HG03066 (cell line): ENCODE results near the gene HDAC10.
"Not testable (repeated sequence)": the region's sequence is repeated elsewhere in the genome, so short reads cannot be mapped to it uniquely, and the experiment has no call there.

Source experiments
- ATAC-seq: cut with Tn5 transposase; IDR thresholded peaks from one replicate; pipeline ENCODE4 v1.9.1; 2021; ENCODE audit warnings: low read depth; ENCODE audit not compliant: unreplicated experiment

HDAC10 gene

GRCh38 chr22:50285568-50286229, 34.6 kb upstream of the HDAC10 start:
- no peak for ATAC-seq

- ATAC-seq: no peak
These were observed 33.4 kb upstream of the HDAC10 start for GRCh38 chr22:50284479-50284878.

GRCh38 chr22:50283821-50284220, 32.8 kb upstream of the HDAC10 start:
- no peak for ATAC-seq

- ATAC-seq: no peak
These were observed 31.5 kb upstream of the HDAC10 start for GRCh38 chr22:50282361-50283155.

GRCh38 chr22:50281957-50282356, 30.9 kb upstream of the HDAC10 start:
- ATAC-seq: no peak

- no peak for ATAC-seq
These were observed 30.3 kb upstream of the HDAC10 start for GRCh38 chr22:50281384-50281760.

- ATAC-seq: no peak
These were observed 29.8 kb upstream of the HDAC10 start for GRCh38 chr22:50280708-50281383.

- ATAC-seq: no peak
These were observed 29.1 kb upstream of the HDAC10 start for GRCh38 chr22:50280022-50280707.

GRCh38 chr22:50278956-50279619, 28.0 kb upstream of the HDAC10 start:
- ATAC-seq: no peak

- no peak for ATAC-seq
These were observed 27.4 kb upstream of the HDAC10 start for GRCh38 chr22:50278461-50278860.

- no peak for ATAC-seq
These were observed 26.7 kb upstream of the HDAC10 start for GRCh38 chr22:50277761-50278160.

GRCh38 chr22:50276143-50276542, 25.1 kb upstream of the HDAC10 start:
- ATAC-seq: peak; percentile 59

- no peak for ATAC-seq
These were observed 24.4 kb upstream of the HDAC10 start for GRCh38 chr22:50275181-50276055.

- no peak for ATAC-seq
These were observed 23.7 kb upstream of the HDAC10 start for GRCh38 chr22:50274771-50275170.

GRCh38 chr22:50274311-50274710, 23.2 kb upstream of the HDAC10 start:
- ATAC-seq: no peak

- ATAC-seq: not testable (repeated sequence)
These were observed 22.7 kb upstream of the HDAC10 start for GRCh38 chr22:50273781-50274180.

- ATAC-seq: not testable (repeated sequence)
These were observed 22.3 kb upstream of the HDAC10 start for GRCh38 chr22:50273352-50273751.

GRCh38 chr22:50272044-50272802, 21.2 kb upstream of the HDAC10 start:
- no peak for ATAC-seq

GRCh38 chr22:50271519-50271970, 20.5 kb upstream of the HDAC10 start:
- no peak for ATAC-seq
